GM12878 (cell line): ENCODE results near the gene THSD4. TPM values are rescaled to one million over a fixed set of nuclear protein-coding genes. Genes with fewer than 3 reads are reported as not detected.

Experiments
- ATAC-seq: fragments of 200-7000 bp; cut with Tn5 transposase; 3 replicates; pipeline ENCODE4 v1.9.1; 2020; ENCODE audit warnings: mild to moderate bottlenecking, moderate library complexity
- BruUV-seq: library from RNA; stranded (reverse); fragments of 400-500 nt; replicated peaks from 2 replicates; lab custom pipeline; 2021; lab: Mats Ljungman, UMichigan
- CTCF ChIA-PET: fragments of 300-600 bp; sonication (Branson Sonifier 250); formaldehyde crosslinking; extraction: SDS; loops from one replicate; lab custom pipeline; 2021; ENCODE audit warnings: inconsistent platforms; lab: Yijun Ruan, JAX
- POLR2A ChIA-PET: fragments of 350-600 bp; formaldehyde crosslinking; extraction: SDS; loops from one replicate; lab custom pipeline; 2021; ENCODE audit warnings: inconsistent platforms; lab: Charles Lee
- RAD21 ChIA-PET: fragments of 300-600 bp; sonication (Branson Sonifier 250); formaldehyde crosslinking; loops from one replicate; lab custom pipeline; 2023; ENCODE audit warnings: antibody characterized with exemption; ENCODE audit not compliant: unreplicated experiment; lab: Charles Lee
- SMC1A ChIA-PET: fragments of 300-600 bp; sonication (Branson Sonifier 250); formaldehyde crosslinking; loops from one replicate; lab custom pipeline; 2023; ENCODE audit not compliant: unreplicated experiment, uncharacterized antibody; lab: Charles Lee
- DNase-seq: peaks from one replicate; pipeline ENCODE4 v3.0.0-alpha.2; 2011; ENCODE audit warnings: low read depth, low spot score
- FAIRE-seq: peaks from 3 replicates; lab custom pipeline; 2011; peaks lifted over from hg19 to GRCh38; lab: Jason Lieb, UNC
- H2AFZ ChIP-seq: 2 replicates; pipeline ENCODE4 v1.6.0; 2011; ENCODE audit warnings: low read depth, low read length, control low read depth; ENCODE audit not compliant: control insufficient read depth
- H3K27ac ChIP-seq: 2 replicates; pipeline ENCODE4 v1.5.1; 2011; ENCODE audit warnings: control low read depth; ENCODE audit not compliant: control insufficient read depth, insufficient read depth
- H3K27me3 ChIP-seq, 2 experiments: replicated peaks in 1 of 2; 2 replicates each; pipeline versions ENCODE4 v1.6.0 to v1.6.1; 2011; ENCODE audit warnings: low read length in 1 of 2; ENCODE audit not compliant: control insufficient read depth in 2 of 2, insufficient read depth in 2 of 2
- H3K36me3 ChIP-seq, 2 experiments: 2 replicates each; pipeline ENCODE4 v1.5.1; 2011; ENCODE audit warnings: low read length in 1 of 2; ENCODE audit not compliant: control insufficient read depth in 2 of 2, insufficient read depth in 2 of 2
- H3K4me1 ChIP-seq: 2 replicates; pipeline ENCODE4 v1.6.1; 2011; ENCODE audit warnings: mild to moderate bottlenecking, low read length, moderate library complexity, mixed read lengths; ENCODE audit not compliant: control insufficient read depth, insufficient read depth
- H3K4me2 ChIP-seq: 2 replicates; pipeline ENCODE4 v1.6.0; 2011; ENCODE audit warnings: control low read depth; ENCODE audit not compliant: control insufficient read depth, insufficient read depth
- H3K4me3 ChIP-seq: fragments of 200-600 bp; sonication (generic); 2 replicates; pipeline ENCODE4 v1.5.1; 2016
- H3K79me2 ChIP-seq: 2 replicates; pipeline ENCODE4 v1.6.0; 2011; ENCODE audit warnings: low read length; ENCODE audit not compliant: control insufficient read depth, insufficient read depth
- H3K9ac ChIP-seq: 2 replicates; pipeline ENCODE4 v1.8.0; 2011; ENCODE audit warnings: low read length, control low read depth, mixed read lengths; ENCODE audit not compliant: control insufficient read depth, insufficient read depth
- H3K9me3 ChIP-seq: replicated peaks from 3 replicates; pipeline ENCODE4 v1.5.1; 2011; ENCODE audit warnings: mild to moderate bottlenecking, low read length; ENCODE audit not compliant: control insufficient read depth, insufficient read depth
- H4K20me1 ChIP-seq: 2 replicates; pipeline ENCODE4 v1.6.0; 2011; ENCODE audit not compliant: control insufficient read depth, insufficient read depth
- BACH1 ChIP-seq: fragments of 450-650 bp; IDR thresholded peaks from 2 replicates; pipeline ENCODE4 v1.6.1; 2017; ENCODE audit warnings: mild to moderate bottlenecking, borderline replicate concordance
- CREB1 ChIP-seq: IDR thresholded peaks from 2 replicates; pipeline ENCODE4 v1.6.1; 2012; ENCODE audit warnings: low read depth, mild to moderate bottlenecking, inconsistent platforms
- GABPA ChIP-seq: IDR thresholded peaks from 2 replicates; pipeline ENCODE4 v1.6.1; 2014; ENCODE audit warnings: antibody characterized with exemption, low read depth, mild to moderate bottlenecking, inconsistent platforms
- IRF4 ChIP-seq: IDR thresholded peaks from 2 replicates; pipeline ENCODE4 v1.6.1; 2011; ENCODE audit warnings: low read depth, low read length
- LARP7 ChIP-seq: fragments of 450-650 bp; IDR thresholded peaks from 2 replicates; pipeline ENCODE4 v1.6.1; 2017; ENCODE audit warnings: mild to moderate bottlenecking
- MTA2 ChIP-seq: fragments of 450-650 bp; IDR thresholded peaks from 2 replicates; pipeline ENCODE4 v1.6.1; 2016; ENCODE audit warnings: low read depth, mild to moderate bottlenecking, moderate library complexity
- TAF1 ChIP-seq: IDR thresholded peaks from 2 replicates; pipeline ENCODE4 v1.6.1; 2011; ENCODE audit warnings: mild to moderate bottlenecking, low read depth, low read length, borderline replicate concordance
- WGBS: methylation state at CpG from one replicate; pipeline ENCODE4 v1.1.6; 2016; ENCODE audit warnings: low lambda C conversion rate; ENCODE audit not compliant: insufficient replicate concordance, insufficient coverage; ENCODE audit errors: missing lambda C conversion rate; 5-methylcytosine and 5-hydroxymethylcytosine counted together
- in situ Hi-C: fragments of 300-500 bp; cut with MboI; formaldehyde crosslinking; loops from 9 replicates; pipeline ENCODE4 v1.14.3; 2018; ENCODE audit warnings: mixed read lengths
- intact Hi-C: fragments of 100-400 bp; cut with micrococcal nuclease; formaldehyde crosslinking; loops from one replicate; pipeline ENCODE4 v1.14.2; 2022; ENCODE audit not compliant: unreplicated experiment
- polyA plus RNA-seq, 11 experiments: library from polyadenylated mRNA; depleted of rRNA in 4 of 11; unstranded in 6 of 11; stranded (reverse) in 5 of 11; fragments of >200 nt; fragmentation: Nextera tagmentation in 4 of 11; fragmentation: Illumina TruSeq in 1 of 11; extraction: Ambion mirVana in 4 of 11; extraction: Trizol in 1 of 11; gene quantifications; 1 replicate in 1 of 11; 2 replicates in 10 of 11; pipeline versions ENCODE4 v1.2.1 to v1.2.3, GENCODE V29; 2011 to 2016; ENCODE audit warnings: inconsistent platforms in 2 of 11, missing spikeins in 2 of 11, low read depth in 1 of 11
- total RNA-seq, 4 experiments: library from RNA; depleted of rRNA in 3 of 4; stranded (reverse); fragments of >200 nt in 3 of 4; fragmentation: Illumina TruSeq in 1 of 4; extraction: Trizol in 1 of 4; gene quantifications; 2 replicates each; pipeline versions ENCODE4 v1.2.1 to v1.2.3, GENCODE V29; 2013 to 2021
- TF ChIP-seq, protein P1 (sequence below): IDR thresholded peaks from 2 replicates; pipeline ENCODE4 v1.6.1; 2011; ENCODE audit warnings: borderline replicate concordance, low read depth, mild to moderate bottlenecking, moderate library complexity, low read length; ENCODE audit not compliant: insufficient read depth, poor library complexity, severe bottlenecking
- TF ChIP-seq, protein P2 (sequence below): IDR thresholded peaks from 2 replicates; pipeline ENCODE4 v1.6.1; 2011; ENCODE audit warnings: low read depth, low read length, improper control_type of control experiment, borderline replicate concordance
- TF ChIP-seq, protein P3 (sequence below): fragments of 450-650 bp; formaldehyde crosslinking; IDR thresholded peaks from 2 replicates; pipeline ENCODE4 v1.4.0; 2022; ENCODE audit warnings: mild to moderate bottlenecking, moderate library complexity

Gene THSD4
- total and polyA plus RNA-seq, 10 of the 15 experiments (the other 5 are each of a cell fraction or from before 2014, with no cell fraction given) = 0.04 to 0.13 (median 0.05) TPM; not detected in 7

DNA sequence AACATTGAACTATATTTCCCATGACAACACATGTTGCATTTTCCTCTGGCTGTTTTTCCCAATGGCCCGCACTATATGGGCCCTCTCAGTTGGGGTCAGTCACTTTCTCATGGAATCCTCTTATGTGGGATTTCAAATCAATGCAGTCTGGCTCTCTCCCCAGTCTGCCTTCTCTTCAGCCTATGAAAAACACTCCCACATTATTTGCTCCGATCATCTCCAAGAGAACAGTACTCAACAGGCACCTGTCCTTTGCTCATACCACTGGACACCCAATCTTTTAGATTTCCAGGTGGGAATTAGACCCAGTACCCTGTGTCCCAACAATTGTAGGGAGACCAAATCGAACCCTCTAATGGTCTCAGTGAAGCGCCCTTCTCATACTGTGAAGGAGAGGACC, 251.3 kb downstream of the THSD4 start:
- DNase-seq = no peak
- ATAC-seq = no peak
- POLR2A ChIA-PET = no interaction called here
- RAD21 ChIA-PET = no interaction called here
- no peaks in the 10 kb centered on the region for H3K79me2 ChIP-seq
- TF ChIP-seq, protein P1, sequence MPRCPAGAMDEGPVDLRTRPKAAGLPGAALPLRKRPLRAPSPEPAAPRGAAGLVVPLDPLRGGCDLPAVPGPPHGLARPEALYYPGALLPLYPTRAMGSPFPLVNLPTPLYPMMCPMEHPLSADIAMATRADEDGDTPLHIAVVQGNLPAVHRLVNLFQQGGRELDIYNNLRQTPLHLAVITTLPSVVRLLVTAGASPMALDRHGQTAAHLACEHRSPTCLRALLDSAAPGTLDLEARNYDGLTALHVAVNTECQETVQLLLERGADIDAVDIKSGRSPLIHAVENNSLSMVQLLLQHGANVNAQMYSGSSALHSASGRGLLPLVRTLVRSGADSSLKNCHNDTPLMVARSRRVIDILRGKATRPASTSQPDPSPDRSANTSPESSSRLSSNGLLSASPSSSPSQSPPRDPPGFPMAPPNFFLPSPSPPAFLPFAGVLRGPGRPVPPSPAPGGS = no peak
- no peak for TF ChIP-seq LARP7
- TF ChIP-seq, protein P2, sequence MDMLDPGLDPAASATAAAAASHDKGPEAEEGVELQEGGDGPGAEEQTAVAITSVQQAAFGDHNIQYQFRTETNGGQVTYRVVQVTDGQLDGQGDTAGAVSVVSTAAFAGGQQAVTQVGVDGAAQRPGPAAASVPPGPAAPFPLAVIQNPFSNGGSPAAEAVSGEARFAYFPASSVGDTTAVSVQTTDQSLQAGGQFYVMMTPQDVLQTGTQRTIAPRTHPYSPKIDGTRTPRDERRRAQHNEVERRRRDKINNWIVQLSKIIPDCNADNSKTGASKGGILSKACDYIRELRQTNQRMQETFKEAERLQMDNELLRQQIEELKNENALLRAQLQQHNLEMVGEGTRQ = no peak
- TF ChIP-seq MTA2 = no peak
- no peak for TF ChIP-seq BACH1
- TF ChIP-seq TAF1 = no peak
- TF ChIP-seq GABPA = no peak
- no peak for TF ChIP-seq CREB1
- TF ChIP-seq, protein P3, sequence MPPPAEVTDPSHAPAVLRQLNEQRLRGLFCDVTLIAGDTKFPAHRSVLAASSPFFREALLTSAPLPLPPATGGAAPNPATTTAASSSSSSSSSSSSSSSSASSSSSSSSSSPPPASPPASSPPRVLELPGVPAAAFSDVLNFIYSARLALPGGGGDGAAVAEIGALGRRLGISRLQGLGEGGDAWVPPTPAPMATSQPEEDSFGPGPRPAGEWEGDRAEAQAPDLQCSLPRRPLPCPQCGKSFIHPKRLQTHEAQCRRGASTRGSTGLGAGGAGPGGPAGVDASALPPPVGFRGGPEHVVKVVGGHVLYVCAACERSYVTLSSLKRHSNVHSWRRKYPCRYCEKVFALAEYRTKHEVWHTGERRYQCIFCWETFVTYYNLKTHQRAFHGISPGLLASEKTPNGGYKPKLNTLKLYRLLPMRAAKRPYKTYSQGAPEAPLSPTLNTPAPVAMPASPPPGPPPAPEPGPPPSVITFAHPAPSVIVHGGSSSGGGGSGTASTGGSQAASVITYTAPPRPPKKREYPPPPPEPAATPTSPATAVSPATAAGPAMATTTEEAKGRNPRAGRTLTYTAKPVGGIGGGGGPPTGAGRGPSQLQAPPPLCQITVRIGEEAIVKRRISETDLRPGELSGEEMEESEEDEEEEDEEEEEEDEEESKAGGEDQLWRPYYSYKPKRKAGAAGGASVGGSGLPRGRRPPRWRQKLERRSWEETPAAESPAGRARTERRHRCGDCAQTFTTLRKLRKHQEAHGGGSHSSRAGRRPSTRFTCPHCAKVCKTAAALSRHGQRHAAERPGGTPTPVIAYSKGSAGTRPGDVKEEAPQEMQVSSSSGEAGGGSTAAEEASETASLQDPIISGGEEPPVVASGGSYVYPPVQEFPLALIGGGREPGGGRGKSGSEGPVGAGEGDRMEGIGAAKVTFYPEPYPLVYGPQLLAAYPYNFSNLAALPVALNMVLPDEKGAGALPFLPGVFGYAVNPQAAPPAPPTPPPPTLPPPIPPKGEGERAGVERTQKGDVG (CRISPR knock-in tag) = no peak
- no peak for TF ChIP-seq IRF4
- TF ChIP-seq, all 136 proteins: peak for 0
- Histone ChIP-seq H2AFZ (no peak overlapping the region), H3K4me3 (no peak overlapping the region), H3K9me3 (no peaks in the 10 kb centered on the region; the same call in 2 of the 3 replicates), H3K27me3 (no peaks in the 10 kb centered on the region), H3K4me2 (no peak overlapping the region), H4K20me1 (no peaks in the 10 kb centered on the region), H3K36me3 (no peaks in the 10 kb centered on the region), H3K27ac (no peak overlapping the region), H3K4me1 (no peaks in the 10 kb centered on the region), H3K9ac (no peak overlapping the region)
- in situ Hi-C loops (no loop called here), intact Hi-C loops (no loop called here)
- 16% methylated on average over 4 of the region's 4 CpGs for WGBS
- FAIRE-seq = no peak
- ChIA-PET SMC1A (no interaction called here), CTCF (no interaction called here)
- BruUV-seq = no TSS peak
